WTC11 (cell line): ENCODE data around the gene TMBIM6.

ENCODE experiments used
- ESRRA ChIP-seq: sonication (generic); formaldehyde crosslinking; IDR thresholded peaks from 2 replicates; pipeline ENCODE4 v1.8.1; 2022; ENCODE audit warnings: mild to moderate bottlenecking, missing genetic modification reagents, borderline replicate concordance
- GTF2I ChIP-seq: fragments of 250-450 bp; sonication (Bioruptor Pico); conservative IDR thresholded peaks from 2 replicates; pipeline ENCODE4 v1.4.0; 2021; ENCODE audit warnings: mild to moderate bottlenecking
- TEAD4 ChIP-seq: sonication (generic); formaldehyde crosslinking; IDR thresholded peaks from 2 replicates; pipeline ENCODE4 v1.8.0; 2022; ENCODE audit warnings: mild to moderate bottlenecking, missing genetic modification reagents
- TF ChIP-seq, protein P1 (sequence below): fragments of 200-600 bp; IDR thresholded peaks from 2 replicates; pipeline ENCODE4 v1.8.0; 2022; ENCODE audit warnings: antibody characterized with exemption
- TF ChIP-seq, protein P2 (sequence below): sonication (generic); formaldehyde crosslinking; IDR thresholded peaks from 2 replicates; pipeline ENCODE4 v1.8.0; 2022; ENCODE audit warnings: mild to moderate bottlenecking, missing genetic modification reagents
- TF ChIP-seq, protein P3 (sequence below): fragments of 250-450 bp; sonication (Bioruptor Pico); IDR thresholded peaks from 2 replicates; pipeline ENCODE4 v1.8.0; 2021; ENCODE audit warnings: mild to moderate bottlenecking
- TF ChIP-seq, protein P4 (sequence below): sonication (generic); formaldehyde crosslinking; IDR thresholded peaks from 2 replicates; pipeline ENCODE4 v1.8.1; 2022; ENCODE audit warnings: missing genetic modification reagents, borderline replicate concordance

DNA sequence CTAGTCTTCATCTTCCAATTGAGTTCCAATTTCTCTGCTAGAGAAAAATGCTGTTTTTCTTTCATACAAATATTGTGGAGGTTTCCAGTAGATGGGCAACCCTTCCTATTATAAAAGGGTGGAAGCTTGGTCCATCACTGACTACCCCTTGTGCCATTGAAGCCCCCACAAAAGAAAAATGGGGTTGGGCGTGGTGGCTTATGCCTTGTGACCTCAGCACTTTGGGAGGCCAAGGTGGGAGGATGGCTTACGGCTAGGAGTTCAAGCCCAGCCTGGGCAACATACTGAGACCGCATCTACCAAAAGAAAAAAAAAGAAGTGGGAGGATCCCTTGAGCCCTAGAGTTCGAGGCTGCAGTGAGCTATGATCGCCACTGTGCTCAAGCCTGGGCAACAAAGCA is 64.1 kb downstream of the TMBIM6 start:
- TF ChIP-seq, protein P1, sequence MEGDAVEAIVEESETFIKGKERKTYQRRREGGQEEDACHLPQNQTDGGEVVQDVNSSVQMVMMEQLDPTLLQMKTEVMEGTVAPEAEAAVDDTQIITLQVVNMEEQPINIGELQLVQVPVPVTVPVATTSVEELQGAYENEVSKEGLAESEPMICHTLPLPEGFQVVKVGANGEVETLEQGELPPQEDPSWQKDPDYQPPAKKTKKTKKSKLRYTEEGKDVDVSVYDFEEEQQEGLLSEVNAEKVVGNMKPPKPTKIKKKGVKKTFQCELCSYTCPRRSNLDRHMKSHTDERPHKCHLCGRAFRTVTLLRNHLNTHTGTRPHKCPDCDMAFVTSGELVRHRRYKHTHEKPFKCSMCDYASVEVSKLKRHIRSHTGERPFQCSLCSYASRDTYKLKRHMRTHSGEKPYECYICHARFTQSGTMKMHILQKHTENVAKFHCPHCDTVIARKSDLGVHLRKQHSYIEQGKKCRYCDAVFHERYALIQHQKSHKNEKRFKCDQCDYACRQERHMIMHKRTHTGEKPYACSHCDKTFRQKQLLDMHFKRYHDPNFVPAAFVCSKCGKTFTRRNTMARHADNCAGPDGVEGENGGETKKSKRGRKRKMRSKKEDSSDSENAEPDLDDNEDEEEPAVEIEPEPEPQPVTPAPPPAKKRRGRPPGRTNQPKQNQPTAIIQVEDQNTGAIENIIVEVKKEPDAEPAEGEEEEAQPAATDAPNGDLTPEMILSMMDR = no peak
- TF ChIP-seq GTF2I (CRISPR knock-in tag) (no peak), TEAD4 (CRISPR knock-in tag) (no peak), ESRRA (CRISPR knock-in tag) (no peak)
- TF ChIP-seq, protein P2, sequence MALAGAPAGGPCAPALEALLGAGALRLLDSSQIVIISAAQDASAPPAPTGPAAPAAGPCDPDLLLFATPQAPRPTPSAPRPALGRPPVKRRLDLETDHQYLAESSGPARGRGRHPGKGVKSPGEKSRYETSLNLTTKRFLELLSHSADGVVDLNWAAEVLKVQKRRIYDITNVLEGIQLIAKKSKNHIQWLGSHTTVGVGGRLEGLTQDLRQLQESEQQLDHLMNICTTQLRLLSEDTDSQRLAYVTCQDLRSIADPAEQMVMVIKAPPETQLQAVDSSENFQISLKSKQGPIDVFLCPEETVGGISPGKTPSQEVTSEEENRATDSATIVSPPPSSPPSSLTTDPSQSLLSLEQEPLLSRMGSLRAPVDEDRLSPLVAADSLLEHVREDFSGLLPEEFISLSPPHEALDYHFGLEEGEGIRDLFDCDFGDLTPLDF (CRISPR knock-in tag) = no peak
- TF ChIP-seq, protein P3, sequence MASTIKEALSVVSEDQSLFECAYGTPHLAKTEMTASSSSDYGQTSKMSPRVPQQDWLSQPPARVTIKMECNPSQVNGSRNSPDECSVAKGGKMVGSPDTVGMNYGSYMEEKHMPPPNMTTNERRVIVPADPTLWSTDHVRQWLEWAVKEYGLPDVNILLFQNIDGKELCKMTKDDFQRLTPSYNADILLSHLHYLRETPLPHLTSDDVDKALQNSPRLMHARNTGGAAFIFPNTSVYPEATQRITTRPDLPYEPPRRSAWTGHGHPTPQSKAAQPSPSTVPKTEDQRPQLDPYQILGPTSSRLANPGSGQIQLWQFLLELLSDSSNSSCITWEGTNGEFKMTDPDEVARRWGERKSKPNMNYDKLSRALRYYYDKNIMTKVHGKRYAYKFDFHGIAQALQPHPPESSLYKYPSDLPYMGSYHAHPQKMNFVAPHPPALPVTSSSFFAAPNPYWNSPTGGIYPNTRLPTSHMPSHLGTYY (CRISPR knock-in tag) = no peak
- TF ChIP-seq, protein P4, sequence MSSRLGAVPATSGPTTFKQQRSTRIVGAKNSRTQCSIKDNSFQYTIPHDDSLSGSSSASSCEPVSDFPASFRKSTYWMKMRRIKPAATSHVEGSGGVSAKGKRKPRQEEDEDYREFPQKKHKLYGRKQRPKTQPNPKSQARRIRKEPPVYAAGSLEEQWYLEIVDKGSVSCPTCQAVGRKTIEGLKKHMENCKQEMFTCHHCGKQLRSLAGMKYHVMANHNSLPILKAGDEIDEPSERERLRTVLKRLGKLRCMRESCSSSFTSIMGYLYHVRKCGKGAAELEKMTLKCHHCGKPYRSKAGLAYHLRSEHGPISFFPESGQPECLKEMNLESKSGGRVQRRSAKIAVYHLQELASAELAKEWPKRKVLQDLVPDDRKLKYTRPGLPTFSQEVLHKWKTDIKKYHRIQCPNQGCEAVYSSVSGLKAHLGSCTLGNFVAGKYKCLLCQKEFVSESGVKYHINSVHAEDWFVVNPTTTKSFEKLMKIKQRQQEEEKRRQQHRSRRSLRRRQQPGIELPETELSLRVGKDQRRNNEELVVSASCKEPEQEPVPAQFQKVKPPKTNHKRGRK (CRISPR knock-in tag) = no peak
